Lung microvascular endothelial cell (primary cell): Measurements from ENCODE around the gene FAM177A1. TPM values are rescaled to one million over a fixed set of nuclear protein-coding genes. Genes with fewer than 3 reads are reported as not detected.
"Not testable (repeated sequence)": the region's sequence is repeated elsewhere in the genome, so short reads cannot be mapped to it uniquely, and the experiment has no call there.

Source experiments
- DNase-seq, 2 donors: peaks; one replicate each; pipeline versions ENCODE4 v3.0.0 to v3.0.0-alpha.2; 2010; ENCODE audit warnings: low read depth in 2 of 2
- total RNA-seq: library from RNA; depleted of rRNA; stranded (reverse); fragments of >200 nt; gene quantifications from 2 replicates; pipeline ENCODE4 v1.2.1, GENCODE V29; 2014

Gene FAM177A1
- 30.6 and 32.7 TPM in 2 replicates for total RNA-seq

GRCh38 chr14:35046048-35046750, at the start of gene FAM177A1:
TSS of gene FAM177A1 (plus strand) at chr14:35046272. CDS start at chr14:35046464, 192 bp downstream.
- peak; percentile 96 to 99 for DNase-seq

- DNase-seq: peak; percentile 24 to 45
Observed at GRCh38 chr14:34997762-34998161, 48.3 kb upstream of the FAM177A1 start.

- no peak for DNase-seq
Observed at GRCh38 chr14:34999500-34999899, 46.6 kb upstream of the FAM177A1 start.

GRCh38 chr14:35001621-35002020, 44.5 kb upstream of the FAM177A1 start:
- DNase-seq: no peak

GRCh38 chr14:35004839-35005238, 41.2 kb upstream of the FAM177A1 start:
- DNase-seq: no peak

- DNase-seq: no peak
Observed at GRCh38 chr14:35016568-35016967, 29.5 kb upstream of the FAM177A1 start.

GRCh38 chr14:35020713-35021112, 25.4 kb upstream of the FAM177A1 start:
- DNase-seq: no peak

- DNase-seq: no peak
Observed at GRCh38 chr14:35028435-35028834, 17.6 kb upstream of the FAM177A1 start.

- DNase-seq: no peak
Observed at GRCh38 chr14:35032562-35032961, 13.5 kb upstream of the FAM177A1 start.

- no peak for DNase-seq
Observed at GRCh38 chr14:35034440-35034833, 11.6 kb upstream of the FAM177A1 start.

- not testable (repeated sequence) for DNase-seq
Observed at GRCh38 chr14:35034944-35035554, 11.0 kb upstream of the FAM177A1 start.

GRCh38 chr14:35038312-35038711, 7.8 kb upstream of the FAM177A1 start:
- DNase-seq: not testable (repeated sequence)

GRCh38 chr14:35042632-35043031, 3.4 kb upstream of the FAM177A1 start:
- no peak for DNase-seq

- no peak for DNase-seq
Observed at GRCh38 chr14:35043046-35043445, 3.0 kb upstream of the FAM177A1 start.

GRCh38 chr14:35044939-35045797, 904 bp upstream of the FAM177A1 start:
- DNase-seq: peak in 1 of 2 donors; percentile 14

- no peak for DNase-seq
Observed at GRCh38 chr14:35045798-35046047, 349 bp upstream of the FAM177A1 start.

GRCh38 chr14:35046751-35047536, 872 bp downstream of the FAM177A1 start:
- peak; percentile 43 to 47 for DNase-seq

GRCh38 chr14:35047976-35048513, 2.0 kb downstream of the FAM177A1 start:
- DNase-seq: no peak

GRCh38 chr14:35050652-35051051, 4.6 kb downstream of the FAM177A1 start:
- peak; percentile 62 to 78 for DNase-seq

GRCh38 chr14:35051796-35052195, 5.7 kb downstream of the FAM177A1 start:
- no peak for DNase-seq

- no peak for DNase-seq
Observed at GRCh38 chr14:35052637-35053036, 6.6 kb downstream of the FAM177A1 start.
